GM21423 (cell line): ENCODE measurements around the gene PMCH.
"Not testable (repeated sequence)": the region's sequence is repeated elsewhere in the genome, so short reads cannot be mapped to it uniquely, and the experiment has no call there.

Experiments used
- ATAC-seq: cut with Tn5 transposase; IDR thresholded peaks from one replicate; pipeline ENCODE4 v1.9.1; 2021; ENCODE audit warnings: mild to moderate bottlenecking, moderate library complexity; ENCODE audit not compliant: unreplicated experiment

The PMCH gene, protein sequence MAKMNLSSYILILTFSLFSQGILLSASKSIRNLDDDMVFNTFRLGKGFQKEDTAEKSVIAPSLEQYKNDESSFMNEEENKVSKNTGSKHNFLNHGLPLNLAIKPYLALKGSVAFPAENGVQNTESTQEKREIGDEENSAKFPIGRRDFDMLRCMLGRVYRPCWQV

GRCh38 chr12:102197789-102198188 lies at the start of gene PMCH:
Gene PMCH (minus strand): TSS chr12:102197833. CDS start chr12:102197770, 63 bp downstream.
- peak; percentile 69 for ATAC-seq

GRCh38 chr12:102240859-102241258 lies 43.2 kb upstream of the PMCH start:
- not testable (repeated sequence) for ATAC-seq

DNA sequence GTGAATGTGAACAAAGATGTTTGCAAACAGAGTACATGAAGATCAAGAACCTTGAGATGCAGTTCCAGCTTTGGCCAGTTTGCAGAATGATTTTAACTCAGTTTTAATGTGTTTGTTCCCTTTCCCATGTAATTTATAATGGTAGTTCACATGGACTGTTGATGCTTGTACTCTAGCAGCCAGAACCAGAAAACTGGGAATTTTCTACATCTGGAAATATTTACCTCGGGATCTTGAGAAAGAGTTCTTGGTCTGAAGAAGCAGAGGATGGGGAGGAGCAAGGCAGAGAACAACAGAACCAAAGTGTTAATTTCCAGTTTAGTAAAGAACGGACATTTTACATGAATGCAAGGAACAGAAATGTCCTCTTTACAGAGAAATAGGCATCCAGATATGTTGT lies 37.0 kb upstream of the PMCH start:
- no peak for ATAC-seq

GRCh38 chr12:102232446-102232845 lies 34.8 kb upstream of the PMCH start:
- ATAC-seq, result no peak

- ATAC-seq, result no peak
These were observed 34.4 kb upstream of the PMCH start for GRCh38 chr12:102232036-102232435.

- ATAC-seq, result no peak
These were observed 30.3 kb upstream of the PMCH start for GRCh38 chr12:102227954-102228353.

DNA sequence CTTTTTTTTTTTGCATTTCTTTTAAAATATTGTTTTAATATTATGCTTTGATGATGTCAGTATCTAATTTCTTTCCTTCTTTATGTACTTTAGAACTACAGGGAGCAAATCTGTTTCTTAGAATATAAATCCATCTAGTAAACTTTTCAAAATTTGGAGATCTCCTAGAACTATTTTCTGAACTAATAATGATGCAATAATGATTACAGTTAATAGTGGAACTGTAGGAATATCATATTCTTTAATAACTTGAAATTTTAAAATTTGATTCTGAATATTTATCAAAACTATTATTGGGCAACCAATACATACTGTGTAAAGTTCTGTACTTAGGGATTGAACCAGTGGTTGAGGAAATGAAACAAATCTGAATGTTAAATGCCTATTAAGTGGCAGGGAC lies 23.1 kb upstream of the PMCH start:
- no peak for ATAC-seq

GRCh38 chr12:102215992-102216691 lies 18.5 kb upstream of the PMCH start:
- no peak for ATAC-seq

- no peak for ATAC-seq
These were observed 6.4 kb upstream of the PMCH start for GRCh38 chr12:102204025-102204424.

- ATAC-seq, result no peak
These were observed 4.9 kb upstream of the PMCH start for GRCh38 chr12:102202556-102202955.

DNA sequence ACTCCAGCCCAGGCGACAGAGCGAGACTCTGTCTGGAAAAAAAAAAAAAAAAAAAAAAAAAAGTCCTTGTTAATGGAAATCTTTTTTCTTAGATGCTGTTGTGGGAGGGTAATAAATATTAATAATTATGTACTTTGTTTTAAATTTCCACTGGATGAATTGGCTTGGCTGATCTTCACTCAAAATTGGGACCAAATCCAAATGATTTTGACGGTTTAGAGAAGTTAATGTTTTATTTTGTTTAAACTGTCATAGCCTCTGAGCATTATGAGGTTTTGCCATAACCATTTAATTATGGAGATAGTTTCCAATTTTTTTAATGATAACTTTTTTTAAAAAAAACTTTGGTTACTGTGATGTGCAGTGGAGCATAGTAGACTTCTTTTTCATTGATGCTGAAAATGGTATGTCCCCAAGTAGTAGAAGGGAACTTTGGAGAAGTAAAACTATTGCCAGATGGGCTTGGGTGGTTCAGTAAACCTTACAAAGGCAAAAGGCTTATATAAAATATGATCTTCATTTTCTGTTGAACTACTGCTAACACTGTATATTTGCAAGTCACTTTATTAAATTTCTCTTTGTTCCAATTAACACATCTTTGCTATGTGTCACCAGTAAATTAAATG lies 3.9 kb upstream of the PMCH start:
- ATAC-seq, result no peak

GRCh38 chr12:102195826-102196225 lies 1.8 kb downstream of the PMCH start:
- no peak for ATAC-seq

DNA sequence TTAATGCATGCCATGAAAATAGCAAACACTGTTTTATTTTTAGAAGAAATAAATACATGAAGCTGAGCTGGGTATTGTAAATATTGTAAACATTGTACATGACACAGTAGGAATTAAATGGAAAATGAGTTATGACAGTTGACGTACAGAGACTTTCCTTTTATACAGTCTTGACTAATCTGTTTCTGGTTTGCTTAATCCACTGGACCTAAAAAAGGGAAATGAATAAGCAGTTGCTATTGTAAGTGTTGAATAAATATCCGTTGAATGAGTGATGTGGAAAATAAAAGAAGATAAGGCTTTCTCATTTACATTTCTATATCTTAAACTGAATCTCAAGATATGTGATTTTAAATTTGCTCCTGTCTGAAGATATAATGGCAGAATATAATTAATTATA lies 15.0 kb downstream of the PMCH start:
- no peak for ATAC-seq

DNA sequence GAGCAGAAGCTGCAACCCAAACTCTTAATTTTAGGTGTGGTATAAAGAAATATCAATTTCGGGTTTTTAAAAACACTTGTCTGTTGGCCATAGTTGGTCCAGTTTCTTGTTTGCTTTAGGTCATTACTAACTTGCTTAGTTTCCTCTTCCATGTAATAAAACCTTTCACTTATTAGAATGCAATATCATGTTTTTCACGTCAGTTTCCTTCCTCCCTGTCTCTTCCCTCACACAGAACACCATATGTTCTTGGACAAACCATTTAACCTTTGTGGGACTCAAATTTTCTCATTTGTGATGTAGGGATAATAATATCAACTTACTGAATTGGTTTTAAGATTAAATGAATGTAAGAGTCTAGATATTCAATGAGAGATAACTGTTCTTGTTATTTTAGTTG lies 22.9 kb downstream of the PMCH start:
- ATAC-seq, result no peak

DNA sequence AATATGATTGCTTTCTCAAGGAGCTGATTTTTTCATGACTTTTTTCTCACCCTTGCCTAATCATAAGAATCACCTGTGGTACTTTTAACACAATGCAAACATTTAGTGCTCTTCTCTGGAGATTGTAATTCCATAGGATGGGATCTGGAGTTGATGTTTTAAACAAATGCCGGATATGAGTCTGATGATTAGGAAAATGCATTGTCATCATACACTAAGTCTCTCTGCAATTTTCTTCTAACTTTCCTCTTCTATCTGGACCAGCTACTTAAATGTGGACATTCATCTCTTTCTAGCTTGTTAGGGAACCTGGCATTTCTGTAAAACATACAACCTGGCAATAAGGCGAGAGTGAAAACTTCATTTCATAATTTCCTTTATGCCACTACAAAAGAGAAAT lies 23.5 kb downstream of the PMCH start:
- no peak for ATAC-seq

GRCh38 chr12:102172436-102172835 lies 25.2 kb downstream of the PMCH start:
- no peak for ATAC-seq

DNA sequence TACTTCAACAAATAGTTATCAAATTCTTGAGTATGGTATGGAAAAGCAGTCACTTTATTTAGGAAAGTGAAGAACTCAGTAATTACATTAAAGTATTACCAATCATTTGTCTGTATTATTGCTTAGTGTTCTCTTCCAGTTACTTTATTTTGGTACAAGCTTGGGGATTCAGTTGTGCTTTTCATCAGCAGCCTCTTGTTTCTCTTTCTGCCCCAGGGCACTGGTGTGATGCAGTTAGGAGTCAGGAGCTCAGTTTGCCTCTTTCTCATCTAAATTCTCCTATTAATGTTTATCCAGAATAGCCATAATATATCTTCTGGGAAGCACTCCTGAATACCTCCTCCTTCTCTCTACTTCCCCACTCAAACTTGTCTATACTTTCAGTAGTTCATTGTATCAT lies 25.7 kb downstream of the PMCH start:
- ATAC-seq, result no peak

- ATAC-seq, result no peak
These were observed 27.6 kb downstream of the PMCH start for GRCh38 chr12:102169922-102170621.

GRCh38 chr12:102167821-102168604 lies 29.6 kb downstream of the PMCH start:
- no peak for ATAC-seq

GRCh38 chr12:102163383-102163782 lies 34.2 kb downstream of the PMCH start:
- ATAC-seq, result no peak

GRCh38 chr12:102155206-102155605 lies 42.4 kb downstream of the PMCH start:
- not testable (repeated sequence) for ATAC-seq
